GM12891 (cell line): ENCODE data around the gene LCN15.
"Not testable (repeated sequence)": the region's sequence is repeated elsewhere in the genome, so short reads cannot be mapped to it uniquely, and the experiment has no call there.

ENCODE experiments used
- DNase-seq: peaks from one replicate; pipeline ENCODE4 v3.0.0; 2011; ENCODE audit warnings: low spot score; ENCODE audit not compliant: insufficient read length
- FAIRE-seq: peaks from 2 replicates; lab custom pipeline; 2011; peaks lifted over from hg19 to GRCh38; lab: Jason Lieb, UNC
- PAX5 ChIP-seq: IDR thresholded peaks from 2 replicates; pipeline ENCODE4 v1.6.1; 2011; ENCODE audit warnings: low read length, moderate library complexity, mild to moderate bottlenecking; ENCODE audit not compliant: insufficient read depth, severe bottlenecking
- POLR2A ChIP-seq: IDR thresholded peaks from 2 replicates; pipeline ENCODE4 v1.6.1; 2011; ENCODE audit warnings: low read depth, low read length, control low read depth
- POLR2AphosphoS5 ChIP-seq: IDR thresholded peaks from 2 replicates; pipeline ENCODE4 v1.6.1; 2011; ENCODE audit warnings: low read depth, low read length, control low read depth
- POU2F2 ChIP-seq: IDR thresholded peaks from 2 replicates; pipeline ENCODE4 v1.6.1; 2011; ENCODE audit warnings: low read depth, mild to moderate bottlenecking, control low read depth, low read length, moderate library complexity
- SPI1 ChIP-seq: IDR thresholded peaks from 2 replicates; pipeline ENCODE4 v1.6.1; 2011; ENCODE audit warnings: low read depth, low read length, control low read depth
- TAF1 ChIP-seq: IDR thresholded peaks from 2 replicates; pipeline ENCODE4 v1.6.1; 2011; ENCODE audit warnings: low read depth, low read length, control low read depth

LCN15 gene

GRCh38 chr9:136756836-136757235 is 7.5 kb downstream of the LCN15 start:
- DNase-seq (no peak), FAIRE-seq (no peak)
- TF ChIP-seq POLR2A (no peak), POU2F2 (no peak), SPI1 (no peak), POLR2AphosphoS5 (no peak), PAX5 (no peak), TAF1 (no peak)

- DNase-seq (no peak), FAIRE-seq (no peak)
- TF ChIP-seq POLR2AphosphoS5 (no peak), POLR2A (no peak), TAF1 (no peak), PAX5 (no peak), POU2F2 (no peak), SPI1 (no peak)
These were observed 8.2 kb downstream of the LCN15 start for GRCh38 chr9:136756134-136756438.

GRCh38 chr9:136755302-136756133 is 8.8 kb downstream of the LCN15 start:
- FAIRE-seq, DNase-seq: not testable (repeated sequence)

GRCh38 chr9:136754626-136755301 is 9.6 kb downstream of the LCN15 start:
- FAIRE-seq (no peak), DNase-seq (no peak)
- TF ChIP-seq POU2F2 (no peak), SPI1 (no peak), POLR2AphosphoS5 (no peak), POLR2A (no peak), TAF1 (no peak), PAX5 (no peak)

- DNase-seq (no peak), FAIRE-seq (no peak)
- TF ChIP-seq SPI1: no peak
- TF ChIP-seq POU2F2: no peak
- no peak for TF ChIP-seq PAX5
- no peak for TF ChIP-seq TAF1
- no peak for TF ChIP-seq POLR2A
- TF ChIP-seq POLR2AphosphoS5: no peak
These were observed 10.2 kb downstream of the LCN15 start for GRCh38 chr9:136754059-136754572.

- TF ChIP-seq PAX5: no peak
- TF ChIP-seq POLR2A: no peak
- TF ChIP-seq SPI1: no peak
- TF ChIP-seq POLR2AphosphoS5: no peak
- no peak for TF ChIP-seq TAF1
- no peak for TF ChIP-seq POU2F2
- FAIRE-seq (no peak), DNase-seq (no peak)
These were observed 10.8 kb downstream of the LCN15 start for GRCh38 chr9:136753371-136754058.

- DNase-seq (no peak), FAIRE-seq (no peak)
- no peak for TF ChIP-seq TAF1
These were observed 12.5 kb downstream of the LCN15 start for GRCh38 chr9:136751814-136752213.

GRCh38 chr9:136751244-136751643 is 13.1 kb downstream of the LCN15 start:
- FAIRE-seq (no peak), DNase-seq (no peak)
- TF ChIP-seq POU2F2 (no peak), PAX5 (no peak), TAF1 (no peak), POLR2AphosphoS5 (no peak), SPI1 (peak; percentile 18; the same call in 1 of the 2 replicates), POLR2A (no peak)

GRCh38 chr9:136750526-136750925 is 13.8 kb downstream of the LCN15 start:
- FAIRE-seq (peak; percentile 28), DNase-seq (no peak)
- no peak for TF ChIP-seq POLR2AphosphoS5
- TF ChIP-seq SPI1: no peak
- no peak for TF ChIP-seq TAF1
- no peak for TF ChIP-seq POLR2A
- no peak for TF ChIP-seq POU2F2
- TF ChIP-seq PAX5: no peak
